K562 (cell line): Measurements from ENCODE around the gene SLC25A51. TPM values are rescaled to one million over a fixed set of nuclear protein-coding genes. Genes with fewer than 3 reads are reported as not detected.

ENCODE experiments used
- BHLHE40 ChIP-seq: IDR thresholded peaks from 2 replicates; pipeline ENCODE4 v1.6.1; 2011; ENCODE audit warnings: low read length, improper control_type of control experiment
- CHD1 ChIP-seq: fragments of 200-600 bp; sonication (generic); IDR thresholded peaks from one replicate; pipeline ENCODE4 v1.6.1; 2012; ENCODE audit warnings: mild to moderate bottlenecking, moderate library complexity, low read length, inconsistent platforms
- CREBBP ChIP-seq: IDR thresholded peaks from one replicate; pipeline ENCODE4 v1.6.1; 2012; ENCODE audit warnings: low read depth, mild to moderate bottlenecking, control low read depth, inconsistent platforms, low read length
- E2F4 ChIP-seq: sonication (generic); formaldehyde crosslinking; IDR thresholded peaks from 2 replicates; pipeline ENCODE4 v1.8.0; 2022; ENCODE audit warnings: mild to moderate bottlenecking, low read depth, missing genetic modification reagents
- EP400 ChIP-seq: fragments of 450-650 bp; IDR thresholded peaks from 2 replicates; pipeline ENCODE4 v1.6.1; 2017; ENCODE audit warnings: antibody characterized with exemption, mild to moderate bottlenecking, moderate library complexity
- FOXM1 ChIP-seq, 2 experiments: fragments of 450-650 bp in 1 of 2; sonication (generic) in 1 of 2; formaldehyde crosslinking in 1 of 2; IDR thresholded peaks; 2 replicates each; pipeline versions ENCODE4 v1.6.1 to v1.9.0; 2017 to 2022; ENCODE audit warnings: low read depth in 2 of 2, mild to moderate bottlenecking in 2 of 2, missing genetic modification reagents in 1 of 2, moderate library complexity in 1 of 2
- GTF3C2 ChIP-seq: IDR thresholded peaks from 3 replicates; pipeline ENCODE4 v1.6.1; 2011; ENCODE audit warnings: borderline replicate concordance, mild to moderate bottlenecking, moderate library complexity; ENCODE audit not compliant: insufficient read length; ENCODE audit errors: extremely low read depth
- HNRNPL ChIP-seq: fragments of 200-400 bp; formaldehyde crosslinking; IDR thresholded peaks from 2 replicates; pipeline ENCODE4 v1.6.1; 2017; ENCODE audit warnings: low read depth, mild to moderate bottlenecking, low read length
- MECOM ChIP-seq: fragments of 250-450 bp; sonication (Bioruptor Pico); IDR thresholded peaks from 2 replicates; pipeline ENCODE4 v1.8.0; 2022; ENCODE audit warnings: inconsistent platforms
- MEIS2 ChIP-seq: fragments of 450-650 bp; IDR thresholded peaks from 2 replicates; pipeline ENCODE4 v1.6.1; 2014; ENCODE audit warnings: mild to moderate bottlenecking; ENCODE audit not compliant: partially characterized antibody
- OTX1 ChIP-seq: fragments of 450-650 bp; formaldehyde crosslinking; IDR thresholded peaks from 2 replicates; pipeline ENCODE4 v1.4.0; 2022; ENCODE audit warnings: mild to moderate bottlenecking
- PHB2 ChIP-seq: fragments of 450-650 bp; IDR thresholded peaks from 2 replicates; pipeline ENCODE4 v1.6.1; 2017; ENCODE audit warnings: low read depth
- PHF20 ChIP-seq: fragments of 450-650 bp; IDR thresholded peaks from 2 replicates; pipeline ENCODE4 v1.6.1; 2018; ENCODE audit not compliant: partially characterized antibody
- SIN3B ChIP-seq: fragments of 450-650 bp; IDR thresholded peaks from 2 replicates; pipeline ENCODE4 v1.6.1; 2017; ENCODE audit warnings: low read depth, mild to moderate bottlenecking, moderate library complexity
- SMARCB1 ChIP-seq: IDR thresholded peaks from 2 replicates; pipeline ENCODE4 v1.6.1; 2011; ENCODE audit warnings: improper control_type of control experiment, low read depth; ENCODE audit not compliant: insufficient read length
- TCFL5 ChIP-seq: fragments of 250-450 bp; sonication (Bioruptor Pico); conservative IDR thresholded peaks from 2 replicates; pipeline ENCODE4 v1.6.1; 2021; ENCODE audit warnings: mild to moderate bottlenecking, moderate library complexity, matching md5 sums
- TEAD1 ChIP-seq, 2 experiments: fragments of 450-650 bp in 1 of 2; sonication (generic) in 1 of 2; formaldehyde crosslinking; IDR thresholded peaks; 2 replicates each; pipeline versions ENCODE4 v1.4.0 to v1.8.0; 2020 to 2022; ENCODE audit warnings: mild to moderate bottlenecking in 2 of 2, missing genetic modification reagents in 1 of 2
- TFAM ChIP-seq: fragments of 250-450 bp; sonication (Bioruptor Pico); conservative IDR thresholded peaks from 2 replicates; pipeline ENCODE4 v1.5.0; 2021; ENCODE audit warnings: mild to moderate bottlenecking, moderate library complexity
- USF2 ChIP-seq: sonication (generic); formaldehyde crosslinking; IDR thresholded peaks from 2 replicates; pipeline ENCODE4 v1.5.0; 2020; ENCODE audit warnings: missing genetic modification reagents
- ZNF232 ChIP-seq: sonication (generic); formaldehyde crosslinking; IDR thresholded peaks from 2 replicates; pipeline ENCODE4 v1.8.0; 2022; ENCODE audit warnings: mild to moderate bottlenecking, missing genetic modification reagents
- ZNF311 ChIP-seq: fragments of 250-450 bp; sonication (Bioruptor Pico); IDR thresholded peaks from 2 replicates; pipeline ENCODE4 v1.4.0; 2020; ENCODE audit warnings: mild to moderate bottlenecking, moderate library complexity
- ZNF780A ChIP-seq: fragments of 250-450 bp; sonication (Bioruptor Pico); IDR thresholded peaks from 2 replicates; pipeline ENCODE4 v1.5.0; 2021; ENCODE audit warnings: mild to moderate bottlenecking
- polyA plus RNA-seq, 8 experiments: library from polyadenylated mRNA; depleted of rRNA in 4 of 8; stranded (reverse) in 5 of 8; unstranded in 3 of 8; fragments of >200 nt; fragmentation: Nextera tagmentation in 2 of 8; fragmentation: Illumina TruSeq in 1 of 8; extraction: Ambion mirVana in 2 of 8; extraction: Trizol in 1 of 8; gene quantifications; 2 replicates each; pipeline versions ENCODE4 v1.2.1 to v1.2.3, GENCODE V29; 2011 to 2014; ENCODE audit warnings: inconsistent platforms in 1 of 8, missing spikeins in 1 of 8
- total RNA-seq, 7 experiments: library from RNA; depleted of rRNA in 6 of 7; stranded (reverse); fragments of >200 nt in 6 of 7; fragmentation: Illumina TruSeq in 2 of 7; extraction: Trizol in 2 of 7; gene quantifications; 2 replicates each; pipeline versions ENCODE4 v1.2.1 to v1.2.3, GENCODE V29; 2011 to 2021; ENCODE audit warnings: low replicate concordance in 1 of 7
- TF ChIP-seq, protein P1 (sequence below): IDR thresholded peaks from 2 replicates; pipeline ENCODE4 v1.6.1; 2011; ENCODE audit not compliant: insufficient read length; ENCODE audit errors: extremely low read depth
- TF ChIP-seq, protein P2 (sequence below): fragments of 200-800 bp; sonication (Bioruptor generic); IDR thresholded peaks from 2 replicates; pipeline ENCODE4 v1.6.1; 2017; ENCODE audit warnings: missing genetic modification characterization, missing compliant biosample characterization

The SLC25A51 gene
- total and polyA plus RNA-seq, 9 of the 15 experiments (the other 6 are each of a cell fraction or from before 2014, with no cell fraction given), result 9.1 to 40.7 (median 24.5) TPM

GRCh38 chr9:37936965-37937364 lies 33.0 kb upstream of the SLC25A51 start (continued):
- no peak for TF ChIP-seq HNRNPL
- peak; percentile 98 for TF ChIP-seq MEIS2
- no peak for TF ChIP-seq TFAM (CRISPR knock-in tag)
- no peak for TF ChIP-seq E2F4 (CRISPR knock-in tag)
- no peak for TF ChIP-seq ZNF311 (CRISPR knock-in tag)
- no peak for TF ChIP-seq TCFL5 (CRISPR knock-in tag)
- TF ChIP-seq PHB2, result no peak
- TF ChIP-seq, protein P1, sequence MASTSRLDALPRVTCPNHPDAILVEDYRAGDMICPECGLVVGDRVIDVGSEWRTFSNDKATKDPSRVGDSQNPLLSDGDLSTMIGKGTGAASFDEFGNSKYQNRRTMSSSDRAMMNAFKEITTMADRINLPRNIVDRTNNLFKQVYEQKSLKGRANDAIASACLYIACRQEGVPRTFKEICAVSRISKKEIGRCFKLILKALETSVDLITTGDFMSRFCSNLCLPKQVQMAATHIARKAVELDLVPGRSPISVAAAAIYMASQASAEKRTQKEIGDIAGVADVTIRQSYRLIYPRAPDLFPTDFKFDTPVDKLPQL, result no peak
- TF ChIP-seq ZNF780A (CRISPR knock-in tag), result no peak
- TF ChIP-seq ZNF232 (CRISPR knock-in tag), result no peak; the same call in 1 of the 2 replicates
- peak; percentile 99 for TF ChIP-seq MECOM (CRISPR knock-in tag)
- TF ChIP-seq FOXM1 (IDR thresholded peaks at IDR 0.05; ENCODE audit: low read depth), result no peak
- no peak for TF ChIP-seq FOXM1 (CRISPR knock-in tag; IDR thresholded peaks at IDR 0.05; ENCODE audit: low read depth)
- no peak for TF ChIP-seq OTX1 (CRISPR knock-in tag)
- no peak for TF ChIP-seq CREBBP
- TF ChIP-seq EP400, result peak; percentile 83
- no peak for TF ChIP-seq CHD1
- peak; percentile 88 for TF ChIP-seq BHLHE40
- TF ChIP-seq SIN3B, result no peak
- TF ChIP-seq USF2 (CRISPR knock-in tag), result no peak
- no peak for TF ChIP-seq TEAD1 (CRISPR knock-in tag; IDR thresholded peaks at IDR 0.05)
- no peak for TF ChIP-seq GTF3C2
- TF ChIP-seq, protein P2, sequence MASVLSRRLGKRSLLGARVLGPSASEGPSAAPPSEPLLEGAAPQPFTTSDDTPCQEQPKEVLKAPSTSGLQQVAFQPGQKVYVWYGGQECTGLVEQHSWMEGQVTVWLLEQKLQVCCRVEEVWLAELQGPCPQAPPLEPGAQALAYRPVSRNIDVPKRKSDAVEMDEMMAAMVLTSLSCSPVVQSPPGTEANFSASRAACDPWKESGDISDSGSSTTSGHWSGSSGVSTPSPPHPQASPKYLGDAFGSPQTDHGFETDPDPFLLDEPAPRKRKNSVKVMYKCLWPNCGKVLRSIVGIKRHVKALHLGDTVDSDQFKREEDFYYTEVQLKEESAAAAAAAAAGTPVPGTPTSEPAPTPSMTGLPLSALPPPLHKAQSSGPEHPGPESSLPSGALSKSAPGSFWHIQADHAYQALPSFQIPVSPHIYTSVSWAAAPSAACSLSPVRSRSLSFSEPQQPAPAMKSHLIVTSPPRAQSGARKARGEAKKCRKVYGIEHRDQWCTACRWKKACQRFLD (CRISPR knock-in tag), result no peak
- TF ChIP-seq PHF20, result no peak
- no peak for TF ChIP-seq SMARCB1
